Smooth muscle cell of the brain vasculature (primary cell): ENCODE measurements around the gene MAST4.

Experiments
- DNase-seq: peaks from one replicate; pipeline ENCODE4 v3.0.0-alpha.2; 2012; ENCODE audit warnings: low read depth, low spot score

Gene MAST4

DNA sequence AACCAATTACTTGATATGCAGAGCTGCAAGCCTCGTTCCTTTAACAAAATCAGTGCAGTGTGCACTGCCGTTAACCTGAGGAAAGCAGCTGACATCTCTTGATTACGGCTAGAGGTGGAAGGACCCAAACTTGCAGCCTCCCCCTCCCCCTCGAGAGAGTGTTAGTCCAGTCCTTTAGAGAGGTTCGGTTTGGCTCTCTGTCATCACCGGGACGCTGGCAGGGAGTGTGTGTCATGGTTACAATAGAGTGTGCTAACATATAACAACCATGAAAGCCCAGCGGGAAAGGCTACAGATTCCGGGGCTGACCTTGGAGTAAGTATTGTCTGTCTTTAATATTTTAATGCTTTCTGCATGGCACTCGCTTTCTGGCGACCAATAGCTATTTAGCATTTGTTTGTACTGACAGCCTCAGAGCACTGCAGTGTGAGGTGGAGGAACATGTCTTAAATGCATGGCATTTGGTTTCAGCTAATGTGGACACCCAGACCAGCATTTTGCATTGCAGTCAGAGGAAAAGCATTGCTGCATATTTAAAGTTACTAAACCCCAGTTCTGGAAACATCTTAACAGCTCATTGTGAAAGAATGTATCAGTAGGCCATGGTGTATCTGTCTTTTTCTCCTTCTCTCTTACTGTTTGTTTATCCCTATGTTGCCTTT, 362.9 kb downstream of the MAST4 start:
- no peak for DNase-seq

DNA sequence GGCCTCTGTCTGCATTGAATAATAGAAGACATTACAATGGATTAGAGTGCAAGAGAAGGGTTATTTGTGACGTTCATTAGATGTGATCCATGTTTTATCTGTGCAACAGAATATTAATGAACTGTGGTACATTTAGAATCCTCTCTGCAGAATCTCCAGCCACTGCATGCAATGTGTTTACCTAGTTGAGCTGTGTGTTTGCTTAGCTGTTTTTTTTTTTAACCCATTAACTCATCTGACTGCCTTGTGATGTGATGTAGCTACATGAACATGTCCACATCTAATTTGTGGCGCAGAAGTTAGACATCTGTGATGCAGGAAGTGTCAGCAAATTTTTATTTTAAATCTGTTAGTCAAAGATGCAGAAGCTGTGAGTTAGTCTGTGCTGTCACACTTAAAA, 363.5 kb downstream of the MAST4 start:
- no peak for DNase-seq

DNA sequence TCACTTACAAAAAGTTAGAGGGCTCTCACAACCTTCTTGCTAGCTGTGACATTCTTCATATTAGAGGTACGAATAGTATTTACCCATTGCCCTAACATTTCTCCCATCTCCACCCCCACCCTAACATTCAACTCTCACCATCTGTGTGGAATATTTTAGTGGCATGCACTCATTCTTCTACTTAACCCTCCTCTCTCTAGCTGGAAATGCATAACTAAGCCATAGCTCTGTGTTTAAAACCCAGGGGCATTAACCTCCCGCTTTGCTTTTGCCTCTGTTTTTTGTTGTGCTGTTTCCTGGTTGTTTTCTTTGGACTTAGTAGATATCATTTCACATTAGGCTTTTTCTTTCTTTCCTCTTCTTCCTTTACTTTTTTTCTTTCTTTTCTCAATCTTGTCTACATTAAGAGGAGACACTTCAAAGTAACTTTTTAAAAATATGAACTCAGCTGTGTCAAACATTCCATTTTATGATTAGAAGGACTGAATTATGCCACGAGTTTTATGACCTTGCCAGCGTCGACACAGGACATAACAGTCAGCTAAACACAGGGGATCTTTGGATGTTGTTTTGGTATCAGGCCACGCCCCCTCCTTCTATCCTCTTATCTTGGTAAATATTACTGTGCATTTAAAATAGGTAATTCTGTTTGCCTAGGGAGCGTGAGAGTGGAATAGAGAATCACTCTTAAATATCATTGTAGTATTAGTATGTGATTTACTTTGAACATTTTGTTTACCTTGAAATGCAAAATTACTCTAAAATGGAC, 364.4 kb downstream of the MAST4 start:
- no peak for DNase-seq

DNA sequence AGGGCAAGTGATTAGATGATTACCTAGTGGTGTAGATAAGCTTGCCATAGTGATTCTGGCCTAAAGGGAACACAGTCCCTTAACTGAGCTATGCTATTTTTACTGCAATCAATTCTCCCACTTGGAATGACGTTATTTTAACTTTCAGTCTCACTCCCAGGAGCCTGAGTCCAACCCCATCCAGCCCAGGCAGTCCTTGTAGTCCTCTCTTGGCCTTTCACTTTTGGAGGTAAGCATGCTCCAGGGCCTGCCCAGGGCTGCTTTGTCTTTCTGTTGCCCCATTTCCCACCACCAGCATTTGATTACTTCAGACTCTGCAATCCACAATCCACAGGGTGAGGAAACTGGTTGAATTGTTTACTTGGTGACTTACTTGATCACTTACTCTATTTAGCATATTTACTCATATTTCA, 367.4 kb downstream of the MAST4 start:
- DNase-seq: no peak

DNA sequence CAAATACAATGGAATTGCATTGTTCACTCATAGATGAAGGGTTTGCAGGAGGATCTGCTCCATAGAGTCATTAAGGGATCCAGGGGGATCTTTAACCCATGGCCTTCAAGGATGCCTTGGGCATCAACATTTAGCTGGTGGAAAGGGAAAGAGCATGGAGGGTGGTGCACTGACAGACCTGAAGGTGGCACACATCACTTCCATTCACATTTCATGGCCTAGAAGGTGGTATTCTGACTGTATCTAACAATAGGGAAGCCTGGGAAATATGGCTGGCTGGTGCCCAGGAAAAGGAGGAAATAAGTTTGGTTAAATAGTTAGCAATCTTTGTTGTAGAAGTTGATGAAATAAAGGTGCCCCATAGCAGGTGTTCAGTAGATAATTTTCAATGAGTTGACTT, 370.2 kb downstream of the MAST4 start:
- DNase-seq: no peak

DNA sequence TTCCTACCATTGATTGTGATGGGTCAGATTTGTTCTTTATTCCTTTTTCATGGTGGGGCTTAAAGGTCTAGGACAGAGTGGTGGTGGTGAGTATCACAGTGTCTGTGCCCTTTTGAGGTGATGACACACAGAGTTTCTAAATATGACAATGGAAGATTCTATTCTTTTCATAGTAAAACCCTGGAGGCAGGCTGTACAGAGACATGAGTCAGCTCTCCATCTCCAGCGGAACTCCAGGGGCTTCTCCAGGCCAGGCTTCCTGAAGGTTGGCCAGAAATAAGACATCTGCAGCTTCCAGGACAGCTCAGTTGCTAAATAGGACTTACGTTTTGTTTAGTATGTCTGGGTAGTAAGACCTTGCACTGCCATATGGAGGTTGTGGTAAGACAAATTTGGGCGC, 370.9 kb downstream of the MAST4 start:
- DNase-seq: no peak

DNA sequence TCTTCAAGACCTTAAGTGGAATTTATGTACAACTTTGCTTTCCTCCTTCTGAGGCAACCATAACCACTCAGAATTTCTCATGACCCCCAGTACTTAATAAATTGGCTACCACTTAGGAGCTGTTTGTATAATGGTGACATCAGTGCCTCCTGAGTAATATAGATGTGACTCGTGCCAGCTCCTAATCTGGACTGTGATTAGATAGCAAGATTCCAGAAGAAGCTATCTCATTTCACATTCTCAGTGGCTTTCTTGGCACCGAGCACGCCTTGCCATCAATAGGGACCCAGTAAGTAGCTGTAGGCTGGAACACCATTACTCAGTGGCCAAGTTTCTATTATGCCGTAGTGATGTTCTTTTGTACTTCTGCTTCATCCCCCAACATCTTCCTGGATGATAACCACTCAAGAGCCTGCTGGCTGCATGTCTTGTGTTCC, 371.7 kb downstream of the MAST4 start:
- no peak for DNase-seq

DNA sequence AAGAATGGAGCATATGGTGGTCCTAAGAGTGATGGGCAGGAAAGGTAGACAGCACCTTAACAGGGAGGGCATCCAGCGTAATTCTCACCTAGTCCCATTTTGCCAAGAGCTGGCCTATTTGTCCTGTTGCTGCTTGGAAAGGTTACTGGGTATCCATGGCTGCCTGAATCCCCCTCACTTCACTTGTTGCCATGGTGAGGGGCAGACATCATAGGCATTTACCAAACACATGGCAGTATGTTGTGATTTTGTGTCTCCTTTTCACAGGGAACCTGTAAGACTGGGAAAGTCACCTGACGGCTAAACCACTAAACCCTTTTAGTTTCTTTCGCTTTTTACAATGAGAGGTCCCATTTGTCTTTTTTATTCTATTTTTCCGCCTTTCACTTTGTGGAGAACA, 373.3 kb downstream of the MAST4 start:
- DNase-seq: no peak

DNA sequence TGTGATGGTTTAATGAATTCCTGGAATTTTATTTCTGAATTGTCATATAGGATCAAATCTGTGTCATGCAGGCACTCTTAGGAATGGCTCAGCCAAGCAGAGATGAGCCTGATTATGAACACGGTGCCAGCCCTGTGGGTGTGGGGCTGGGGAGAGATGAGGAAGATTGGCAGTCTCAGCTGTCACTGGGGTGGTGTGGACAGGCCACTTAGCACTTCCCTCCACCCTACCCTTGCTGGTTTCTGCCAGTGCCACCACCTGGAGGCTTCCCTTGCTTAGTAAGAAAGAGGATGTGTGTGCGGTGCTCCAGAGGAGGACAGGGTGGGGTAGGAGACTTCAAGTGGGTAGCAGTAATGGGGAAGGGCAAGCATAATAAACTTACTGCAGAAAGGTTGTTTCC, 373.8 kb downstream of the MAST4 start:
- DNase-seq: no peak

DNA sequence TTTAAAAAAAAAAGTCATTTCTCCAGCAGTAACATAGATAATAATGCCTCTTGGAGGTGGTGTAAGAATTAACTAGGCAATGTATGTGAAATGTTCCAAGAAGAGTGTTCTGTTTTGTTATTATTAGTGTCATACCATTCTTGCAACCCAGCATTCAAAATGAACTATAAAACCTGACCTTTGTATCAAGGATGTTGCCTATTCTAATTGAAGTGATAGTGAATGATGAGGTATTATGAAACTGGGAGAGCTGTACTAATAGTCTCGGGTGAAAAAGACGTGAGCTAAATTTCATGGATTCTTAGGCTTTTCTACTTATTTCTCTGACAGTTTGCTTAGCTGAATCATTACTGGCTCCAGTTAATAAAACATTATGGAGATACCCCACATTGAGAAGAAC, 375.8 kb downstream of the MAST4 start:
- no peak for DNase-seq

DNA sequence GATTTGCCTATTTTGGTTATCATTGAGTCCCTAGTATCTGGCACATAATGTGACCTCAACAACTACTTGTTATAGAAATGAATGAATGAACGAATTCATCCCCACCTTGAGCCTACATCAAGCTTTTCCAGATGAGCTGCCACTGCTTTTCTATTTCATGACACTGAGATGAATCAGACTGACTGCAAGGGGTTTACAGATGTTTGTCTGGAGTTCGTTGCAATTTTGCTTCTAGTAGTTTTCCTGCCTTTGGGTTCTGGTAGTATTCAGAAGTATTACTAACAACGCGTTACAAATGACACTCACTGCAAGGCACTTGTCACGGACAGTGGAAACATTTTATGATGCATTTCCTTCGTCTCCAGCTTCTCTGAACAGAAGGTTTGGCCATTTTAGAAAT, 378.1 kb downstream of the MAST4 start:
- DNase-seq: no peak

DNA sequence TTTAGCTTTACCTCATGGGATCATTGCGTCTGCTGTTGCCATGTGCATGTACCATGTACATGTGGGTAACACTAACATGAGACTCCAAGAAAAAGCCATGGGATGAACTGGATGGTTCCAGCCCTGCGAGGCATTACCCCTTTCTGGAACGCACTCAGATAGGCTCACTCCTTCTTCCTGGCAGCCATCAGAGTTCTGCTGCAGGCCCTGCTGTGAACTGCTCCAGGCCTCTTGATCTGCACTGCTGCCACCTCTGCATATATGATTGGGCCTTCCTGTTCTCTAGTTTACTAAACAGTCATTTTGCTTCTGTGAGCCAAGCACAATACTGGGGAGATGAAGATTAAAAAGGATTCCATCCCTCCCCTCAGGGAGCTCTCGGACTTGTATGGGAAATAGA, 379.9 kb downstream of the MAST4 start:
- no peak for DNase-seq

DNA sequence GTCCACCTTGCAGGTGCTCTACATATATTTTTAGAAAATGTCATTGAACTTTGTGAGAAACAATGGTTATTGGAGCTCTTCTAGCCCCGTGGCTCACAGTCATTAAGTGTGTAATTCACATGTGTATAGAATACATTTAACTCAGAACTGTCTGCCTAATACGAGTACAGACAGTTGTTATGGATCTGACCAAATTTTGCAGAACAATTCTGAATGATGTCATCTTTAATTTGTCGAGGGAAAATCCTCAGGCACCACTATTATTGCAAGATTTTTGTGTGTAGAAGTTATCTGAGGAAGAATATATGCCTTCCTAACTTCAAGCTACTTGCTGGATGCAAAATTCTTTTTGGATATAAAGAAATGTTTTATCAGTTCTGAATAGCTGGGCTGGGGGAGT, 383.5 kb downstream of the MAST4 start:
- DNase-seq: no peak

DNA sequence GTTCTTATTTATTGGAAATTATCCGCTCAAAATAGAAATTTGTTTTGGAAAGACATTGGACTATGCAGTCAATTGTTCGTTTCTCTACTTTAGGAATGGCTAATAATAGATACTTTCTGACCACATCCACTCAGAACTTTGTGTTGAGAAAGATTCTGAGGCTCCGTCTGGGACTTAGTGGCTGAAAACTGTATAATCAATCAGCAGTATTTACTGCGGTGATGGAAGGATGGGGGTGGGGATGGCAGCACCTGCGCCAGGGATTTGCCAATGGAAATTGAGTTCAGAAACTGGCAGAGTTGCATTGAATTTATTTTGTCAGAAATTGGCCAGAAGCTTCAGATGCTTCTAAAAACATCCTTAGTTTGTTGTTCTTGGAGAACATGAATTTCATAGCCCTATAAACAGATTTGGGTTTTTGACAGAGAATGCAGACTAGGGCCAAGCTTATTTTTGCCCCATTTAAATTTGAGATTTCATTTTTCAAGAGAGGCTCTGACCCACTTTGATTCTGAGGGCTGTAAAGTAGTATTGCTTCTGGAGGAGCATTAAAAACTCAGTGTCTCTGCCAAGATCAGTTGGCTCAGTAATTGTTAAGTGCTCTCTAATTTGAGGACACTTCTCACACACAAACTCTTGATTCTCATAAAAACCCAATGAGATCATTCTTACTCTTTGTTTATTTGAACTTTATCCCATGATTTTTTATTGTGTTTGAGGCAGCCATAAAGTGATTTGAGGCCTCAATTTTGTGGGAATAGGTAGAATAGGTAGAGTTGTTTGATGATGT, 385.3 kb downstream of the MAST4 start:
- DNase-seq: no peak

DNA sequence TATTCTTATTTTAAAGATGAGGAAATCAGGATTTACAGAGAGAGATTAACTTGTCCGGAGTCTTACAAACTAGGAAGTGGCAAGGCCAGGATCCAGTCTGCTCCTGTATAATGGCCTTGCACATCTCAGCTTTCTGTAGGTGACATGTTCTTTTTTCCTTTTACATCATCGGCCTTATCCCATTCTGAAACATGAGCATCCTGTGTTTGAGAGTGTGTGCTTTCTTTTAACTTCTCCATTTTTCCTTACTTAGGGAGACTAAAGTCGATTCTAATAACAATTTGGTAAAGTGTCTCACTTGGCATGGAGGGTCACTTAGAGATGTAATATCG, 385.8 kb downstream of the MAST4 start:
- DNase-seq: no peak

DNA sequence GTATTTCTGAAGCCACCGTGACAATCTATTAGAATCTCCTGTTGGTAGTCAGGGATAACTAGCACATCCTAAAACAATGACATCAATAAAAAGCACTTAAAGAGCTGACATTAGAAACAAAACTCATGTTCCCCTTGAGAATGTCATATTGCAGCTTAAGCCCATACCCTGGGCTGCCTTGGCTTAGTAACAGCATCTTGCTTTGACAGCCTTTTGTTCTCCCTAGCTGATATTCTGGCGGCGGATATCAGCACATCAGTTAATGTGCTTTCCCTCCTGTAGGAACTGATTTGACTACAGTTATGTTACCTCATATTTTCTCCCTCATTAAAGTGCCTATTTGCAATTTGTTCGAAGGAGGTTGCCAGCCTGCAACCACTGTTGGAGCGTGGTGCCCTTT, 386.3 kb downstream of the MAST4 start:
- DNase-seq: no peak

DNA sequence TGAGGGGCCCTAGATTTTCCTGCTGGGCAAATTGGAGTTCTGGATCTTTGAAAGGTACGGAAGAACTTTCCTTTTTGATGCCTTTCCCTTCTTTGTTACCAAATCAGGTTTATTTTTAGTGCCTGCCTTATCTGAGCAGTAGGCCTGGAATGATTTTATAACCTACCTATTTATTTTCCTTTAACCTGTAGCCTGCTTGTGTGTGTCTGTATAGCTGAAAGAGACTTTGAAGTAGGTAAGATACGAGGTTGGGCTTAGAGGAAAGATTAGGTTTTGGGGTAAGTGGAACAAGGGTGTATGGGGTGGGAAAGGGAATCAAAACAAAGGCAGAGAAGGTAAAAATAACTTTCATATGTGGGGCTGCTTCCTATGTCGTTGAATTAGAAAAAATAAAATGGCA, 389.2 kb downstream of the MAST4 start:
- DNase-seq: no peak

DNA sequence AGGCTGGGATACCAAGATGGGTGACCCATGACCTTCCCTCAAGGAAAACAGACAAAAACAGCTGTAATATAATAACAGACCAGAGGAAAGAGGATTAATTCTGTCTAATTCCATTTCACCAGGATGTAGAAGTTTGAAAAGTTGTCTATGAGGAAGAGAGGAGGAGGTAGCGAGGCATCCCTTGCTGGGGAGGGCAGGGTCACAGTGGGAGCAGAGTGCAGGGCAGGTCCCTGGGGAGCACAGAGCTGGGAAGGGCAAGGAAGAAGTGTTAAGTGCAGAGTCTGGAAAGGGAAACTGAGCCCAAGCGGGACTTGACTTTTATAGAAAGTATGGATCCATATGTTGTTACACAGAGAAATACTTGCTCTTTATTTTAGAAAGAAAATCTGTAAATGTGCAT, 389.8 kb downstream of the MAST4 start:
- no peak for DNase-seq

DNA sequence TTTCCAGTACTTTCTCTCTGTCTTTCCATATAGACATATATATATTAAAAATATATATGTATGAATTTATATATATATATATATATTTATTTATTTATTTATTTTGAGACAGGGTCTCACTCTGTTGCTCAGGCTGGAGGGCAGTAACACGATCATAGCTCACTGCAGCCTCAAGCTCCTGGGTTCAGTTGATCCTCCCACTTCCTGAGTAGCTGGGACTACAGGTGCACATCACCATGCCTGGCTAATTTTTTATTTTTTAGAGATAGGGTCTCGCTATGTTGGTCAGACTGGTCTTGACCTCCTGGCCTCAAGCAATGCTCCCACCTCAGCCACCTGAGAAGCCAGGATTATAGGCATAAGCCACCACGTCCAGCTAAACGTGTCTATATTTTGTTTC, 390.3 kb downstream of the MAST4 start:
- no peak for DNase-seq

DNA sequence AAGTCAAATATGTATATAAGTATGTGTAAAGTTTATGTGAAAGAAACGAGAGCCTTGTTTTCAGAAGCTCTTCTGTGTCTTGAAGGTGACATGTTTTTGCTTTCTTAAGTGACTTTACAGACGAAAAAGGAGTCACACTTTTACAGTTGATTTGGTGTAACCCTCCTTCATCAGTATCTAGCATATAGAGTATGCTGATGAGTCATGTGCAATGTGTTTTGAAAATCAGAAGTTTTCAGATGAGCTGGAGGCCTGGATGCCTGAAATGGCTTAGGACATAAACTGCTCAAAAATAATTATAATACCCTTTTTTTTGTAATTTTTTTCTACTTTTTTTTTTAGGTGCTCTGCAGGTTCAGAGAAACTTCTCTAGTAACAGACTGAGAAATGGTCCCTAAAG, 390.9 kb downstream of the MAST4 start:
- DNase-seq: no peak

DNA sequence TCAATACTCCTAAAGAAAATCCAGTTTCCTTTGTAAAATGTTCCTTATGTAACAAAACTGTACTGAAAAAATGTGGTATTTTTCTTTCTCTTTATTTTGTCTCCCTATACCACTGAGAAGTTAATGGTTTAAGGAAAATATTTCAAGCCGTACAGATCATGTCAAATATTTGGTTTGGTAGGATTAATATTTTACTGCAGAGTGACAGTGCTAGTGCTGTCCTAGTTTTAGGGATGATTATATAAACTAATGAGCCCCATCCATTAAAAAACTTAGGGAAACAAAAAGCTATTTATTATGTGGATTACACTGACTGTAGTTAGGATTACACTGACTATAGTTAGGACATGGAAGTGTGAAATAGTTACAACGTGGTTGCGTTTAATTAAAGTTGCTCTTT, 391.3 kb downstream of the MAST4 start:
- no peak for DNase-seq

DNA sequence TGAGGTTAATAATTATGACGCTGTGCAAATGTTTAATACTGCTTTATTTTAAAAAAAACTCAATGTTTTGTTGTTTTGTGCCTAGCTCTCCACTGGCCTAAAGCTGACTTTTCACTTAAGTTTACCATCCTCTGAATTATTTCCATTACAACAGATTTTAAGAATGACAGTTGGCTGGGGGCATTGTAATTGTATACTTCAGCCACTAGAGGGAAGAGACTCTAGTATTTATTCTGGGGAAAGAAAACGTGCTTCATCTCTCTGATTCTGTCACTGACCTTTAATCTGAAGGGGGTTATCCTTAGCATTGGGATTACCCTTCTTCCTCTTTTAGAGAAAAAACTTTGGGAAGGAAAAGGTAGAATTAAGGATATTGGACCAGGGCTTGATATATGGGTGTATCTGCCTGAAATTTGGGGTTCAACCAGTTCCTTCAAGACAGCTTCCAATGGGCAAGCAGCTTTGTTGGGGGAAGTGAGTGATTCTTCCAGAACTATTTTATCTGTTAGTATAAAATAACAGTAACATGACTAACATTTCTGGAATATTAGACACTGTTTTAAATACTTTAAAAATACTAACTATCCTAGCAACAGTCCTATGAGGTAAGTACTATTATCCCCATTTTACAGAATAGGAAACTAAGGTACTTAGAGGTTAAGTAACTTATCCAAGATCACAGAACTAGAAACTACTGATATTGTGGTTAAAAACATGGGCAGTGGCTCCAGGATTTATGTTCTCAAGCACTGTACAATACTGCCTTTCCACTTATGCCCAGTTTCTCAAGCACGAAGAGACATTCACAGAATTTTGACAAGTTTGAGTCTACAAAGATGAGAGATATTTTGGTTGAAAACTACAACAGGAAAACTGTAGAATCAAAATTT, 392.0 kb downstream of the MAST4 start:
- DNase-seq: no peak
